ENCODE measurements around the gene PDE3A.

- TF ChIP-seq ZNF384 (IDR thresholded peaks at IDR 0.05; ENCODE audit: borderline replicate concordance, low read depth, low read length): no peak
- no peak for TF ChIP-seq MAX (IDR thresholded peaks at IDR 0.05; ENCODE audit: low read depth, low read length)
- no peak for TF ChIP-seq SREBF2 (IDR thresholded peaks at IDR 0.05; ENCODE audit: low read length)
- no peak for TF ChIP-seq SREBF1 (IDR thresholded peaks at IDR 0.05; ENCODE audit: low read length)
- no peak for TF ChIP-seq ESRRA (IDR thresholded peaks at IDR 0.05; ENCODE audit: low read length)
- TF ChIP-seq ZZZ3 (IDR thresholded peaks at IDR 0.05; ENCODE audit: control insufficient read depth, insufficient read length, low read depth): no peak
- TF ChIP-seq CTCF (IDR thresholded peaks at IDR 0.05 in 2 of 3, conservative IDR thresholded peaks at IDR 0.05 in 1 of 3; ENCODE audit: control insufficient read depth in 2 of 3, extremely low read depth in 1 of 3, insufficient read depth in 1 of 3, low read depth in 3 of 3, low read length in 3 of 3): no peak
- TF ChIP-seq EGR1 (IDR thresholded peaks at IDR 0.05; ENCODE audit: borderline replicate concordance in 1 of 2, low read depth in 2 of 2, low read length in 2 of 2): no peak
- no peak for TF ChIP-seq SIN3A (IDR thresholded peaks at IDR 0.05; ENCODE audit: low read depth, low read length)
- TF ChIP-seq SPI1 (IDR thresholded peaks at IDR 0.05; ENCODE audit: borderline replicate concordance, insufficient read depth, low read depth, low read length): no peak
- TF ChIP-seq HCFC1 (IDR thresholded peaks at IDR 0.05; ENCODE audit: low read length): no peak
- TF ChIP-seq BRCA1 (IDR thresholded peaks at IDR 0.05; ENCODE audit: low read depth, low read length): no peak
These were observed 204.1 kb downstream of the PDE3A start for GRCh38 chr12:20572451-20572850.
